Astrocyte (in vitro differentiated cells and primary cell): ENCODE data around the gene TMPRSS9. TPM values are rescaled to one million over a fixed set of nuclear protein-coding genes. Genes with fewer than 3 reads are reported as not detected.

Experiments used
- DNase-seq: peaks from one replicate; pipeline ENCODE4 v3.0.0-alpha.2; 2010; ENCODE audit warnings: low read depth
- FAIRE-seq: peaks from 2 replicates; lab custom pipeline; 2011; peaks lifted over from hg19 to GRCh38; lab: Jason Lieb, UNC
- H2AFZ ChIP-seq: 2 replicates; pipeline ENCODE4 v1.6.0; 2012; ENCODE audit warnings: low read depth, low read length, inconsistent platforms
- H3K27ac ChIP-seq: 2 replicates; pipeline ENCODE4 v1.5.1; 2011; ENCODE audit warnings: low read depth, low read length, inconsistent platforms
- H3K27me3 ChIP-seq: 2 replicates; pipeline ENCODE4 v1.6.0; 2011; ENCODE audit warnings: low read length, inconsistent platforms; ENCODE audit not compliant: insufficient read depth
- H3K36me3 ChIP-seq: 2 replicates; pipeline ENCODE4 v1.5.1; 2011; ENCODE audit warnings: low read length, inconsistent platforms; ENCODE audit not compliant: insufficient read depth
- H3K4me1 ChIP-seq: 2 replicates; pipeline ENCODE4 v1.5.1; 2011; ENCODE audit warnings: low read length, inconsistent platforms; ENCODE audit not compliant: insufficient read depth
- H3K4me2 ChIP-seq: 2 replicates; pipeline ENCODE4 v1.6.0; 2012; ENCODE audit warnings: low read length, inconsistent platforms
- H3K4me3 ChIP-seq: 2 replicates; pipeline ENCODE4 v1.5.1; 2011; ENCODE audit warnings: low read depth, mild to moderate bottlenecking, low read length, inconsistent platforms; ENCODE audit not compliant: insufficient read depth
- H3K79me2 ChIP-seq: 2 replicates; pipeline ENCODE4 v1.6.0; 2012; ENCODE audit warnings: mild to moderate bottlenecking, low read length, inconsistent platforms; ENCODE audit not compliant: insufficient read depth
- H3K9ac ChIP-seq: 2 replicates; pipeline ENCODE4 v1.6.0; 2012; ENCODE audit warnings: mild to moderate bottlenecking, low read length, inconsistent platforms
- H3K9me3 ChIP-seq: 2 replicates; pipeline ENCODE4 v1.5.1; 2012; ENCODE audit warnings: low read depth, mild to moderate bottlenecking, low read length, inconsistent platforms; ENCODE audit not compliant: insufficient read depth
- H4K20me1 ChIP-seq: 2 replicates; pipeline ENCODE4 v1.6.0; 2012; ENCODE audit warnings: low read length, inconsistent platforms; ENCODE audit not compliant: insufficient read depth
- H3K27ac Mint-ChIP-seq: one replicate; pipeline ENCODE4 v1.8.0; 2021; ENCODE audit warnings: mild to moderate bottlenecking, mixed read lengths; ENCODE audit not compliant: unreplicated experiment
- H3K27me3 Mint-ChIP-seq: one replicate; pipeline ENCODE4 v1.8.0; 2021; ENCODE audit warnings: low read depth, mixed read lengths; ENCODE audit not compliant: unreplicated experiment
- H3K36me3 Mint-ChIP-seq: one replicate; pipeline ENCODE4 v1.8.0; 2021; ENCODE audit warnings: low read depth, mixed read lengths; ENCODE audit not compliant: unreplicated experiment
- H3K4me1 Mint-ChIP-seq: one replicate; pipeline ENCODE4 v1.8.0; 2021; ENCODE audit warnings: low read depth, mixed read lengths; ENCODE audit not compliant: unreplicated experiment
- H3K4me3 Mint-ChIP-seq: one replicate; pipeline ENCODE4 v1.8.0; 2021; ENCODE audit warnings: mild to moderate bottlenecking, moderate library complexity, mixed read lengths; ENCODE audit not compliant: unreplicated experiment
- H3K9me3 Mint-ChIP-seq: one replicate; pipeline ENCODE4 v1.8.0; 2021; ENCODE audit warnings: mild to moderate bottlenecking, mixed read lengths; ENCODE audit not compliant: unreplicated experiment
- EZH2 ChIP-seq: IDR thresholded peaks from 2 replicates; pipeline ENCODE4 v1.6.1; 2012; ENCODE audit warnings: mild to moderate bottlenecking, low read length, inconsistent platforms; ENCODE audit not compliant: insufficient read depth
- total RNA-seq: library from RNA; stranded (reverse); gene quantifications from 2 replicates; pipeline ENCODE4 v1.2.1, GENCODE V29; 2021
- TF ChIP-seq, protein P1 (sequence below): IDR thresholded peaks from 2 replicates; pipeline ENCODE4 v1.5.1; 2011; ENCODE audit warnings: low read depth, mild to moderate bottlenecking, inconsistent platforms, low read length, moderate library complexity; ENCODE audit not compliant: insufficient read depth

TMPRSS9 gene
- total RNA-seq, 1 donor from 2014 or later: 0.16 TPM

DNA sequence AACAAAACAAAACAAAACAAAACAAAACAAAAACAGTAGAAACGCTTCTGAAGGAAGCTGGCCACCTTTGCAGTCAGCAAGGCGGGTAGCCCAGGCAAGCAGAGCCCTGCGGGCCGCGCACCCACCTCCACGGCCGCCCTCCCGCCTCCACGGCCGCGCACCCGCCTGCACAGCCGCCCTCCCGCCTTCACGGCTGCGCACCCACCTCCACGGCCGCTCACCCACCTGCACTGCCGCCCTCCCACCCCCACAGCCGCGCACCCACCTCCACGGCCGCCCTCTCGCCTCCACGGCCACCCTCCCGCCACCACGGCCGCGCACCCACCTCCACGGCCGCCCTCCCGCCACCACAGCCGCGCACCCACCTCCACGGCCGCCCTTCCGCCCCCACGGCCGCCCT, 76.3 kb downstream of the TMPRSS9 start:
- FAIRE-seq (no peak), DNase-seq (no peak)
- no peak overlapping the region for H3K4me3 ChIP-seq
- H3K27me3 Mint-ChIP-seq: no peaks in the 10 kb centered on the region
- peaks cover 36% of the 10 kb centered on the region for H3K79me2 ChIP-seq
- no peaks in the 10 kb centered on the region for H3K9me3 Mint-ChIP-seq
- no peaks in the 10 kb centered on the region for H3K27me3 ChIP-seq
- no peak for TF ChIP-seq EZH2
- no peak overlapping the region for H2AFZ ChIP-seq
- no peak overlapping the region for H3K27ac ChIP-seq
- peaks cover 2% of the 10 kb centered on the region for H3K36me3 Mint-ChIP-seq
- no peak overlapping the region for H3K27ac Mint-ChIP-seq
- H3K9ac ChIP-seq: no peak overlapping the region
- no peak overlapping the region for H3K4me2 ChIP-seq
- no peak overlapping the region for H3K4me3 Mint-ChIP-seq
- no peaks in the 10 kb centered on the region for H3K36me3 ChIP-seq
- no peaks in the 10 kb centered on the region for H3K4me1 ChIP-seq
- peaks cover 32% of the 10 kb centered on the region for H4K20me1 ChIP-seq
- no peaks in the 10 kb centered on the region for H3K9me3 ChIP-seq
- no peaks in the 10 kb centered on the region for H3K4me1 Mint-ChIP-seq

DNA sequence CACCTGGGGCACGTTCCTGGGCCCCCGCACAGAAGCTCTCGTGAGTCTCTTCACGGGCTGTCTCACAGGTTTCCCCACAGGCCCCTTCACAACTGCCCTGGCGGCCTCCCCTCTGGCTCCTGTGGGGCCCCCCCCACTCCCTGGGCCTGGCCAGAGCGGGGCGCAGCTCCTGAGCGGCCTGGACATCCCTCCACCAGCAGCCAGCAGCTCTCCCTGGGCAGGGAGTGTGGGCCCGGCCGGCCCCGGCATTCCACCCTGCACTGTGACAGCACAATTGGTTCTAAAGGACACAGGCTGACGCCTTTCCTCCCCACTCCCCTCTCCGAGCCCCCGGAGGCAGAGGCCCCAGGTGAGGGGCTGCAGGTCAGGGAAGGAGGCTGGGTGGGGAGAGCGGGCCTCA, 76.9 kb downstream of the TMPRSS9 start:
- H2AFZ ChIP-seq: no peak overlapping the region
- no peaks in the 10 kb centered on the region for H3K36me3 ChIP-seq
- H3K27me3 Mint-ChIP-seq: no peaks in the 10 kb centered on the region
- H3K4me2 ChIP-seq: no peak overlapping the region
- no peak overlapping the region for H3K4me3 Mint-ChIP-seq
- H3K4me1 Mint-ChIP-seq: no peaks in the 10 kb centered on the region
- H3K27me3 ChIP-seq: no peaks in the 10 kb centered on the region
- H3K4me3 ChIP-seq: no peak overlapping the region
- H3K4me1 ChIP-seq: no peaks in the 10 kb centered on the region
- no peaks in the 10 kb centered on the region for H3K9me3 ChIP-seq
- H3K36me3 Mint-ChIP-seq: peaks cover 2% of the 10 kb centered on the region
- TF ChIP-seq, protein P1, sequence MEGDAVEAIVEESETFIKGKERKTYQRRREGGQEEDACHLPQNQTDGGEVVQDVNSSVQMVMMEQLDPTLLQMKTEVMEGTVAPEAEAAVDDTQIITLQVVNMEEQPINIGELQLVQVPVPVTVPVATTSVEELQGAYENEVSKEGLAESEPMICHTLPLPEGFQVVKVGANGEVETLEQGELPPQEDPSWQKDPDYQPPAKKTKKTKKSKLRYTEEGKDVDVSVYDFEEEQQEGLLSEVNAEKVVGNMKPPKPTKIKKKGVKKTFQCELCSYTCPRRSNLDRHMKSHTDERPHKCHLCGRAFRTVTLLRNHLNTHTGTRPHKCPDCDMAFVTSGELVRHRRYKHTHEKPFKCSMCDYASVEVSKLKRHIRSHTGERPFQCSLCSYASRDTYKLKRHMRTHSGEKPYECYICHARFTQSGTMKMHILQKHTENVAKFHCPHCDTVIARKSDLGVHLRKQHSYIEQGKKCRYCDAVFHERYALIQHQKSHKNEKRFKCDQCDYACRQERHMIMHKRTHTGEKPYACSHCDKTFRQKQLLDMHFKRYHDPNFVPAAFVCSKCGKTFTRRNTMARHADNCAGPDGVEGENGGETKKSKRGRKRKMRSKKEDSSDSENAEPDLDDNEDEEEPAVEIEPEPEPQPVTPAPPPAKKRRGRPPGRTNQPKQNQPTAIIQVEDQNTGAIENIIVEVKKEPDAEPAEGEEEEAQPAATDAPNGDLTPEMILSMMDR: no peak
- TF ChIP-seq EZH2: no peak
- no peak overlapping the region for H3K27ac ChIP-seq
- no peak for FAIRE-seq
- DNase-seq: no peak
- H3K79me2 ChIP-seq: peaks cover 41% of the 10 kb centered on the region
- no peak overlapping the region for H3K27ac Mint-ChIP-seq
- H3K9me3 Mint-ChIP-seq: no peaks in the 10 kb centered on the region
- H3K9ac ChIP-seq: no peak overlapping the region
- peaks cover 35% of the 10 kb centered on the region for H4K20me1 ChIP-seq

DNA sequence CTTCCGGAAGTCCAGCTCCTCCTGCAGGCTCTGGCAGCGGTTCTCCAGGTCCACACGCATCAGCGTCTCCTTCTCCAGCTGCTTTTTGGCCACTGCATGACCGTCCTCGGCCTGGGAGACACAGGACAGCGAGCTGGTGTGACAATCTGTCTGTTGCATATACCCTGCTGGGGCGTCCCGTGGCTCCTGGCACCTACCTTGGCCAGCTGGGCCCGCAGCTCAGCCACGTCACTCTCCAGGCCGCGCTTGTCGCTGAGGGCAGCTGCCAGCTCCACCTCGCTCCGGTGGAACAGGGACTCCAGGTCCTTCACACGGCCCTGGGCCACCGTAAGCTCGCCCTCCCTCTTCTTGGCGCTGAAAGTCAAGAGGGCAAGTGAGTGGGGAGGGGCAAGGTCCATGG, 78.1 kb downstream of the TMPRSS9 start:
- no peak for FAIRE-seq
- no peak for TF ChIP-seq EZH2
- TF ChIP-seq, protein P1: no peak
- H3K4me1 Mint-ChIP-seq: no peaks in the 10 kb centered on the region

More for the DNA sequence above, 78.1 kb downstream of the TMPRSS9 start:
- Mint-ChIP-seq H3K9me3 (no peaks in the 10 kb centered on the region), H3K4me3 (no peak overlapping the region), H3K27me3 (no peaks in the 10 kb centered on the region), H3K36me3 (peaks cover 2% of the 10 kb centered on the region), H3K27ac (no peak overlapping the region)
- Histone ChIP-seq H2AFZ (no peak overlapping the region), H3K4me1 (no peaks in the 10 kb centered on the region), H4K20me1 (peaks cover 38% of the 10 kb centered on the region), H3K79me2 (peaks cover 52% of the 10 kb centered on the region), H3K9me3 (no peaks in the 10 kb centered on the region), H3K4me2 (no peak overlapping the region), H3K27me3 (no peaks in the 10 kb centered on the region), H3K36me3 (no peaks in the 10 kb centered on the region), H3K9ac (no peak overlapping the region), H3K27ac (no peak overlapping the region), H3K4me3 (no peak overlapping the region)
- no peak for DNase-seq
